RWPE2 (cell line): Measurements from ENCODE around the gene AQP1.

Experiments
- ATAC-seq: fragments of 200-7000 bp; cut with Tn5 transposase; 3 replicates; pipeline ENCODE4 v1.9.1; 2021; ENCODE audit warnings: low read depth
- DNase-seq: peaks from one replicate; pipeline ENCODE4 v3.0.0-alpha.2; 2020; ENCODE audit warnings: low spot score
- H3K27ac ChIP-seq: fragments of 450-650 bp; 2 replicates; pipeline ENCODE4 v1.5.1; 2017; ENCODE audit warnings: mild to moderate bottlenecking; ENCODE audit not compliant: poor library complexity, severe bottlenecking
- H3K27me3 ChIP-seq: fragments of 250-450 bp; sonication (Bioruptor Pico); 2 replicates; pipeline ENCODE4 v1.5.1; 2021; ENCODE audit warnings: mild to moderate bottlenecking, moderate library complexity; ENCODE audit not compliant: insufficient read depth, poor library complexity, severe bottlenecking
- H3K36me3 ChIP-seq: fragments of 250-450 bp; sonication (Bioruptor Pico); 2 replicates; pipeline ENCODE4 v1.5.1; 2020; ENCODE audit warnings: low read depth, mild to moderate bottlenecking, moderate library complexity
- H3K4me1 ChIP-seq: fragments of 250-450 bp; sonication (Bioruptor Pico); 2 replicates; pipeline ENCODE4 v1.5.1; 2021; ENCODE audit warnings: mild to moderate bottlenecking, moderate library complexity; ENCODE audit not compliant: insufficient read depth, poor library complexity, severe bottlenecking
- H3K4me3 ChIP-seq: fragments of 250-450 bp; sonication (Bioruptor Pico); 2 replicates; pipeline ENCODE4 v1.5.1; 2021; ENCODE audit warnings: mild to moderate bottlenecking, moderate library complexity; ENCODE audit not compliant: severe bottlenecking
- H3K9me3 ChIP-seq: fragments of 250-450 bp; sonication (Bioruptor Pico); 2 replicates; pipeline ENCODE4 v1.5.1; 2021; ENCODE audit warnings: mild to moderate bottlenecking, moderate library complexity; ENCODE audit not compliant: severe bottlenecking
- TF ChIP-seq, protein P1 (sequence below): fragments of 450-650 bp; IDR thresholded peaks from one replicate; pipeline ENCODE4 v1.5.1; 2017; ENCODE audit warnings: mild to moderate bottlenecking, moderate library complexity; ENCODE audit not compliant: poor library complexity, severe bottlenecking

Gene AQP1

DNA sequence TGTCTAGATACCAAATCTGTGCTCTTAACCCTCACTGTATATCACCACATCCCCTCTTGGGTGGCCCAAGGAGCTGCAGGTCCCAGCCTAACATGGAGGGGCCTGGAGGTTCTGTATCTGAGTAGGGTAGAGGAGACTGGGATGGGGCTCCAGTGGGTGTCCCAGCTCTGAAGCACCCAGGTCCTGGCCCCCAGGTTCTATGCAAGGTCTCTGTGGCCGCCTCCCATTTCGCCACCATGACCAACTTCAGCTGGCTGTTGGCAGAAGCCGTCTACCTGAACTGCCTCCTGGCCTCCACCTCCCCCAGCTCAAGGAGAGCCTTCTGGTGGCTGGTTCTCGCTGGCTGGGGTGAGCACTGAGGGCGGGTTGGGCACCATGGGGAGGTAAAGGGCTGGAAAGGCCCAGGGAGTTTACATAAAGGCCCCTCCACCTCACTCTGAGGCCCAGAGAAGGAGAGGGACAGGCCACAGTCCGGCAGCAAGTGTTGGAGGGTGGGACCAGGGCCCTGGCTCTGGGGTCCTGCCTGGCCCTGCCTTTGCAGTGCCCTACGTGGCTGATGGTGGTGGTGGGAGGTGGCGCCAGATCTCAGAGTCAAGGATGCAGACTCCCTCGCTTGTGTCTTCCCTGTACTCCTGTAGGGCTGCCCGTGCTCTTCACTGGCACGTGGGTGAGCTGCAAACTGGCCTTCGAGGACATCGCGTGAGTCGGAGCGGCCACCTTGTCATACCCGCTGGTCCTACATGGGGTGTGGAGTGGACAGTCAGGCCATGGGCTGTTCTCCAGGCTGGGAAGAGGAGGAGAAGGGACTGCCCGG lies 62.3 kb downstream of the AQP1 start:
- no peak overlapping the region for H3K27ac ChIP-seq
- DNase-seq (no peak), ATAC-seq (no peak)
- no peak overlapping the region for H3K4me3 ChIP-seq
- H3K36me3 ChIP-seq, result no peaks in the 10 kb centered on the region
- H3K9me3 ChIP-seq, result no peaks in the 10 kb centered on the region
- no peaks in the 10 kb centered on the region for H3K4me1 ChIP-seq
- TF ChIP-seq, protein P1, sequence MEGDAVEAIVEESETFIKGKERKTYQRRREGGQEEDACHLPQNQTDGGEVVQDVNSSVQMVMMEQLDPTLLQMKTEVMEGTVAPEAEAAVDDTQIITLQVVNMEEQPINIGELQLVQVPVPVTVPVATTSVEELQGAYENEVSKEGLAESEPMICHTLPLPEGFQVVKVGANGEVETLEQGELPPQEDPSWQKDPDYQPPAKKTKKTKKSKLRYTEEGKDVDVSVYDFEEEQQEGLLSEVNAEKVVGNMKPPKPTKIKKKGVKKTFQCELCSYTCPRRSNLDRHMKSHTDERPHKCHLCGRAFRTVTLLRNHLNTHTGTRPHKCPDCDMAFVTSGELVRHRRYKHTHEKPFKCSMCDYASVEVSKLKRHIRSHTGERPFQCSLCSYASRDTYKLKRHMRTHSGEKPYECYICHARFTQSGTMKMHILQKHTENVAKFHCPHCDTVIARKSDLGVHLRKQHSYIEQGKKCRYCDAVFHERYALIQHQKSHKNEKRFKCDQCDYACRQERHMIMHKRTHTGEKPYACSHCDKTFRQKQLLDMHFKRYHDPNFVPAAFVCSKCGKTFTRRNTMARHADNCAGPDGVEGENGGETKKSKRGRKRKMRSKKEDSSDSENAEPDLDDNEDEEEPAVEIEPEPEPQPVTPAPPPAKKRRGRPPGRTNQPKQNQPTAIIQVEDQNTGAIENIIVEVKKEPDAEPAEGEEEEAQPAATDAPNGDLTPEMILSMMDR, result no peak
- no peaks in the 10 kb centered on the region for H3K27me3 ChIP-seq

GRCh38 chr7:30974605-30975255 lies 63.1 kb downstream of the AQP1 start:
- Histone ChIP-seq H3K27me3 (no peaks in the 10 kb centered on the region), H3K36me3 (no peaks in the 10 kb centered on the region), H3K27ac (no peak overlapping the region), H3K4me3 (no peak overlapping the region), H3K4me1 (no peaks in the 10 kb centered on the region), H3K9me3 (no peaks in the 10 kb centered on the region)
- ATAC-seq, result peak; percentile 43; the same call in 2 of the 3 replicates
- TF ChIP-seq, protein P1, result peak; percentile 33
- no peak for DNase-seq
